ENCODE results near the gene SLC22A16.
"Not testable (repeated sequence)": the region's sequence is repeated elsewhere in the genome, so short reads cannot be mapped to it uniquely, and the experiment has no call there.

Gene SLC22A16, protein sequence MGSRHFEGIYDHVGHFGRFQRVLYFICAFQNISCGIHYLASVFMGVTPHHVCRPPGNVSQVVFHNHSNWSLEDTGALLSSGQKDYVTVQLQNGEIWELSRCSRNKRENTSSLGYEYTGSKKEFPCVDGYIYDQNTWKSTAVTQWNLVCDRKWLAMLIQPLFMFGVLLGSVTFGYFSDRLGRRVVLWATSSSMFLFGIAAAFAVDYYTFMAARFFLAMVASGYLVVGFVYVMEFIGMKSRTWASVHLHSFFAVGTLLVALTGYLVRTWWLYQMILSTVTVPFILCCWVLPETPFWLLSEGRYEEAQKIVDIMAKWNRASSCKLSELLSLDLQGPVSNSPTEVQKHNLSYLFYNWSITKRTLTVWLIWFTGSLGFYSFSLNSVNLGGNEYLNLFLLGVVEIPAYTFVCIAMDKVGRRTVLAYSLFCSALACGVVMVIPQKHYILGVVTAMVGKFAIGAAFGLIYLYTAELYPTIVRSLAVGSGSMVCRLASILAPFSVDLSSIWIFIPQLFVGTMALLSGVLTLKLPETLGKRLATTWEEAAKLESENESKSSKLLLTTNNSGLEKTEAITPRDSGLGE

DNA sequence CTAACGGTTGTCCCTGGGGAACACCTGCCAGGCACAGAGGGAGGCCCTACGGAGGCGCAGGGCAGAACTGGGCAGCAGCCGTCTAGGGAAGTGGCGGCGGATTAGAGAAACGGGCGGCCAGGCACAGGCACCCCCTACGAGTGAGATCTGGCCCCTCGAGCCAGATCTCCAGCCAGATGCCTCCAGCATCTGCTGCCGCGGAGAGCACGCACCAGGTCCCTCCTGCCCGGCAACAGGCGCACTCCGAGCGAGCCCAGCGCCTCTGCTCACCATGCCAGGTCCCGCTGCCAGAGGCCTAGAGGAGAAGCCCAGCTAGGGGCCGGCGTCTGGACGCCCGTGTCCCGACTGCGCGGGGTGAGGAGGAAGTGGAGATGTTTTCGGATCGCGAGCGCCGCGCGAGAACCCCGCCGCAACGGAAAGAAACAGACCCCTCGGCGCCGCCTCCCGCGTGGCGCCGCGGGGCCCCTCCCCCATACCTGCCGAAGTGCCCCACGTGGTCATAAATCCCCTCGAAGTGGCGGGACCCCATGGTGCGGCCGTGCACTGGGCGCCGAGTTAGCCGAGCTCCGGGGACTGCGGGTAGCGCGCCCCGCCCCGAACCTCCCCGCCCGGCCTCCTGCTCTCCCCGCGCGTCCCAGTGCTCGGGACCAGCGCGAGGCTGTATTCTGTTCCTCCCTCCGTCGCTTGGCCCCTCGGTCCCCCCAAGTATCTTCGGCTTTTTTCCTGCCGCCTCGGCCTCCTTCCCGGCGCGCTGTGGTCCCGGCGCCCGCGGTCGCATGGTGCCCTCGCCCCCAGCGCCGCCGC, at the start of gene SLC22A16:
Gene SLC22A16, minus strand, starts transcription at position 568 of the 804 bp plus-strand sequence. Its CDS starts 39 bp downstream, at position 529.
- no peak for DNase-seq (ENCODE audit: low read depth)

DNA sequence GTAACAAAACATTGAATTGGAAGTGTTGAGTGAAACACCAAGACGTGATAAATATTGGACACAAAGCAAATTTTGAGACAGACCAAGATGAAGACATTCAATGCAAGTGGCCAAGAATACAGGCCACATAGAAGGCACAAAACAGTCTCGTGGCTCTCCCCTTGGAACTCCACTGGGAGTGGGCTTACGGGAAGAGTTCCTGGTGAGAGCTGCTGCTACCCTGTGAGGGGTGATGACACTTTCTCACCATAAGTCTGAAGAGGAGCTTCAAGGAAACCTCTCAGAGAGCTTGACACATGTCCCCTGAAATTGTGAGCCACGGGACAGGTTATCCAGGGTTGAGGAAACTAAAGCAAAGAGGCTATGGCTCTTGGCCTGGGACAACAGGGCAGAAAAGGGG, 48.6 kb upstream of the SLC22A16 start:
- no peak for DNase-seq (ENCODE audit: low read depth)

DNA sequence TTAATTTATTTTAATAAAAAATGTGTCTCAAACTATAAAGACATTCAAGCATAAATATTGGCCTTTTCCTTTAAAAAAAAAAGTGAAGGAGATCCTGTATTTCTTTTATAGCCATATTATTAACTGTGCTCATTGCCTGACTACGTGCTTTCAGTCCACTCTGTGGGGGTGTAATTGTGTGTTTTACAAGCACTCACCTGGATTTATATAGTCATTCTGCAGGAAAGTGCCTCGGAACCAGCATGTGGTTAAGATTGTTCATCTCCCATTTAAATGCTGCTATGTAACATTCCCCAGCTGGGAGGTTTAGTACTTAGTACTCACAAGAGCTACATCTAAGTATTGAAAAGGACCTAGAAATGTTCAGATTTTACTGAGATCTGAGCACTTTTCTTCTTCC, 47.9 kb upstream of the SLC22A16 start:
- no peak for DNase-seq (ENCODE audit: low read depth)

DNA sequence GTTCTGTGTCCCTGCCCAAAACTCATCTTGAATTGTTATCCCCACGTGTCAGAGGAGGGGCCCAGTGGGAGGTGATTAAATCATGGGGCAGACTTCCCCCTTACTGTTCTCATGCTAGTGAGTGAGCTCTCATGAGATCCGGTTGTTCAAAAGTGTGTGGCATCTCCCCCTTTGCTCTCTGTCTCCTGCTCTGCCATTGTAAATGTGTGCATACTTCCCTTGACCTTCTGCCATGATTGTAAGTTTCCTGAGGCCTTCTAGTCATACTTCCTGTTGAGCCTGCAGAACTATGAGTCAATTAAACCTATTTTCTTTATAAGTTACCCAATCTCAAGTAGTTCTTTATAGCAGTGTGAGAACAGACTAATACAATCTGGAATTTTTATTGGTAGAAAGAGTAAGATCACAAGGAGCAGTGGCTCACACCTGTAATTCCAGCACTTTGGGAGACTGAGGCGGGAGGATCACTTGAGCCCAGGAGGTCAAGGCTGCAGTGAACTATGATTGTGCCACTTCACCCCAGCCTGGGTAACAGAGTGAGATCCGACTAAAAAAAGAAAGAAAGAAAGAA, 47.1 kb upstream of the SLC22A16 start:
- DNase-seq (ENCODE audit: low read depth) = no peak

DNA sequence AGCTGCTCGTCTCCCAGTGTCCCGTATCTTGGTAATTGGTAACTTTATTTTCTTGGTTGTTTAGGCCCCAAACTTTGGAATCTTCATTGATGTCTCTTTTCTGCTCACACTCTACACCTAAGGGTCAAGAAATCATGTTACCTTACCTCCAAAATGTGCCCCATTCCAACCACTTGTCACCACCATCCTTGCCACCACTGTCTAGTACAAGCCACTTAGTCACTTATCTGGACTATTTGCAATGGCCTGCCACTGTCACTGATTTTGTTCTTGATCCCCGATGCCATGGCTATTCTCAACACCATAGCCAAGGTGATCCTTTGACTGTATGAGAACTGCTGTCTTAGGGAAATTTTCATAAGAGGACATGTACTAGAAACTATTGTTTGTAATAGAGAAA, 46.0 kb upstream of the SLC22A16 start:
- no peak for DNase-seq (ENCODE audit: low read depth)

DNA sequence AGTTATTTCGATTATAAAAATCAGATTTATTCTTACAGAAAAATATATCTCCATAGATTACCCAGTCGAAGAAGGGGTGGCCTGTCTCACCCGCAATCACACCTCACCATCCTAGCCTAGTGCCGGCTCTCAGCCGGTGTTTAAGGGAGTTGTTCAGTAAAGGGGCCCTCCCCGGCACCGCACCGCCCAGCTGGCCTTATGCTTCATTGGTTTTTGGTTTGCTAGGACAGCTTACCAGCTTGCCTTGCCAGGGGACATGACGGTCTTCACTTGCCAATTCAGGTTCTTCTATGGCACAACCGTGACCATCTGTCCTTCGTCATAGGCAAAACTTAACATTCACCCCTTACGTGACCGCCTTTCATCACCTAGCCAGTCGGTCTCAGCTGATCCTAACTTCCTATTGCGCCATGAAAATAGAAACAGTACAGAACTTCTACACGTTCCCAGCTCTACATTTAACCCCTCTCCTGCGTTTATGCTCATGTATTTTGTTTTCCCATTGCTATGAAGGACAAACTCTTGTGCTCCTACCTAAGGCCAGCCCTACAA, 44.7 kb upstream of the SLC22A16 start:
- no peak for DNase-seq (ENCODE audit: low read depth)

DNA sequence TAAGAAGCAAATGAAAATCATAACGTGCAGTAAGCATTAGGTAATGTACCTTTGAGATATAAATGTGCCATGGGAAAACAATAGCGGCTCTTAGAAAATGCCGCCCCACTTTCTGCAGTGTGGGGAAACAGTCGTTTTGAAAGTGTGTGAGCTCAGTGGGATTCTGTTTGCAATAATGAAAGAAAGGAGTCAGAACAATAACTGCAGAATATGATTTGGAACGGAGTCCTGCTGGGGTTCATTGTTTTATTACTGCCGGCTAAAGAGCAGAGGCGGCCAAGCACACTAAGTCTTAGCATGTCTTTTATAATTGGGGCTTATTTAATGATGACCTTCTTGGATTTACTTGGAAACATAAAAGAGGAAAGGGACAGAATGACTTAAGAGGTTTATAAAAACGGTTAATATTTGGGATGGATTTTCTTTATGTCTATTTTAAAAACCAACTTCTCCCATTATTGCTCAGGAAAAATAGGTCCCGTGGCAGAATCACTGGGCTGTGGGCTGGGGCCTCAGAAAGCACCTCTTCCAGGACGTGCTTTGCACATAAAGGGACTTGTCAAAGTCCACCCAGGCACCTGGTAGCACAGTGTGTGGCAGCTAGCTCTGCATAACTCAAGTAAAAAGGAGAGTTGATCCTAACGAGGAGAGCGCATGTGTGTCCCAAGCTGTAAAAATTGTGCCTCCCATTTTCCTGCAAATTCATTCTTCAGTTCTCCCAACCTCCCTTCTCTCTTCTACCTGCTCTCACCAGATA, 44.0 kb upstream of the SLC22A16 start:
- no peak for DNase-seq (ENCODE audit: low read depth)

DNA sequence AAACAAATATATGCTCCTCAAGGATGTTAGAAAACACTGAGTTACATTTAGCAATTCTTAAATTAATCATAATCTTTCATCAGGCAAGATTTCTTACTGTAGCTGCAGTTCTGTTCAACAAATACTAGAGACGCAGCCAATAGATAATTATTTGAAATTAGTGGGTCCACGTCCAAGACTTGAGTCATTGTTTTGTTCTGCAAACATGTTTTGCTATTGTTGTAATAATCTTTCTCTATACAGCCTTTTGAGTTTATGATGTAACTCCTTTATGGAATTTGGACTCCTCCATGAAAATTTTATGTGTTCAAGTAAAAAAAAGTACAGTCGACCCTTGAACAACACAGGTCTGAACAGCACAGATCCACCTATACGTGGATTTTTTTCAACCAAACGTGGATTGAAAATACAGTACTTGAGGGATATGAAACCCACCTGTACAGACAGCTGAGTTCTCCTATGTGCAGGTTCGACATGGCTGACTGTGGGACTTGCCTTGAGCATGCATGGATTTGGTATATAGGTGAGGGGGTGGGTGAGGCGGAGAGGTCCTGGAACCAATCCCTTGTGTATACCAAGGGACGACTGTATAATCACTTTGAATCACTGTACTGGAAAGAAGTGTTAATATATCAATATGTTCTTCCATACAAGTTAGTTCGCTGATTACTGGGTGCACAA, 41.3 kb upstream of the SLC22A16 start:
- no peak for DNase-seq (ENCODE audit: low read depth)

DNA sequence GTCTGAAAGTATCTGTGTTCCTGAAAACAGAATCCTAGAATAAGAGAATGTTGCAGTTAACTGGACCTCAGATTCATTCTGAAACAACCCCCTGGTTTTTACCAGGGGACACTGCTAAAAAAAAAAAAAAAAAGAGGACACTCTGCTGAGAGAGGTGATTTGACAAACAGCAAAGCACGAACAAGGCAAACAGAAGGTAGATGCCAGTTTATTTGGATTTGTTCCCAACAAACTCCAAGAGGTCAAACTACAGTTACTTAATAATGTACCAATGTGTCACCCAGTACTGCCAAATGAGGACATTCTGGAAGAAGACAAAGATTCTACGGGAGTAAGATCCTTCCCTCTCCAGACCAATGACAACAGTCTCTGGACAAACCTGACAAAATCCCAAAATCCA, 40.6 kb upstream of the SLC22A16 start:
- DNase-seq (ENCODE audit: low read depth) = no peak

DNA sequence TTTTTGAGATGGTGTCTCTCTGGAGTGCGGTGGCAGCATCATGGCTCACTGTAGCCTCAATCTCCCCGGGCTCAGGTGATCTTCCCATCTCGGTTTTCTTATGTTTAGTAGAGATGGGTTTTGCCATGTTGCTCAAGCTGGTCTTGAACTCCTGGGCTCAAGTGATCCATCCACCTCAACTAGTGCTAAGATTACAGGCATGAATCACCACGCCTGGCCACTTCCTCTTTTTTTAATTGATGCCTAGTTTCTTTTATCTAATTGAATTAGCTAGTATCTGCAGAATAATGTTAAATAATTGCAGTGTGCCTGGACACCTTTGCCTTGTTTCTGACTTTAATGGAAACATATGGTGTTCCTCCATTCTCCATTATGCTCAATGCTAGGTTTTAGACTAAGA, 38.4 kb upstream of the SLC22A16 start:
- no peak for DNase-seq (ENCODE audit: low read depth)

DNA sequence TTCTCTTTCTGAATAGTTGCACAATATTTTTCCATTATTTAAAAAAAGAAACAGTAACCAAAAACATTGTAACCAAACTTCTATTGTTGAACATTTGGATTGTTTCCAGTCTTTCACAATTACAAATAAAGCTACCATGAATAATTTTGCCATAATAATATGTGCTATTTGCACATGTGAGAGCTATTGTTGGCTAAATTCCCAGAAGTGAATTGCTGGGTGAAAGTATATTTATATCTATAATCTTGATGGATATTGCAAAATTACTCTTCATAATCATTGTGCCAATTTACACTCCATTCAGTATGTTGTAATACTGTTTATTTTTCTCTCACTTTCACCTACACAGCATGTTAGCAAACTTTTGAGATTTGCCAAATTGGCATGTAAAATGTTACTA, 36.6 kb upstream of the SLC22A16 start:
- no peak for DNase-seq (ENCODE audit: low read depth)

DNA sequence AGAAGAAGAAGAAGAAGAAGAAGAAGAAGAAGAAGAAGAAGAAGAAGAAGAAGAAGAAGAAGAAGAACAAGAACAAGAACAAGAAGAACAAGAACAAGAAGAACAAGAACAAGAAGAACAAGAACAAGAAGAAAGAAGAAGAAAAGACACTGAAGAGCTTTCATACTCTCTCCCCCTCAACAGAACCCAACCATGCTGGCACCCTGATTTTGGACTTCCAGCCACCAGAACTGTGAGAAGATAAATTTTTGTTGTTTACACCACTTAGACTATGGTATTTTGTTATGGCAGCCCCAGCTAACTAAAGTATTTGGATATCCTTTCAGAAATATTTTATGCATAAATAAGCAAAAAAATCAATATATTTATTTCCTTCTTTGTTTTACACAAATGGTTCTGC, 36.1 kb upstream of the SLC22A16 start:
- DNase-seq (ENCODE audit: low read depth) = not testable (repeated sequence)

DNA sequence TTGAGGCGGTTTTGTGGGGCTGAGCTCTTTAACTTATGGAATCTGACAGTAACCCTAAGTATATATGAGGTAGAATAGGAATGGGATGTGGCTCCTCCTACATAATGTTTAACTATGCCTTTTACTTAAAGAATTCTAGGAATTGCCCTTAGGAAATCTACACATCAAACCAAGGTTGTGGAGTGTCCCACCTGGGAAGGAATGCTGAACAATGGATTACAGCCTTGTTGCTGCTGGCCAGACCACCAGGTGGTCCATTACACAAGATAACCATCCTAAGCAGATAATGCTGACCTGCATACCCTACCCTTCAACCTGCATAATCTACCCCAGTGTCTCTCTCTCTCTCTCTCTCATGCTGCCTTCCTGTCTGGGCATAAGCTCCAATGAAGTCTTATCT, 35.0 kb upstream of the SLC22A16 start:
- no peak for DNase-seq (ENCODE audit: low read depth)

DNA sequence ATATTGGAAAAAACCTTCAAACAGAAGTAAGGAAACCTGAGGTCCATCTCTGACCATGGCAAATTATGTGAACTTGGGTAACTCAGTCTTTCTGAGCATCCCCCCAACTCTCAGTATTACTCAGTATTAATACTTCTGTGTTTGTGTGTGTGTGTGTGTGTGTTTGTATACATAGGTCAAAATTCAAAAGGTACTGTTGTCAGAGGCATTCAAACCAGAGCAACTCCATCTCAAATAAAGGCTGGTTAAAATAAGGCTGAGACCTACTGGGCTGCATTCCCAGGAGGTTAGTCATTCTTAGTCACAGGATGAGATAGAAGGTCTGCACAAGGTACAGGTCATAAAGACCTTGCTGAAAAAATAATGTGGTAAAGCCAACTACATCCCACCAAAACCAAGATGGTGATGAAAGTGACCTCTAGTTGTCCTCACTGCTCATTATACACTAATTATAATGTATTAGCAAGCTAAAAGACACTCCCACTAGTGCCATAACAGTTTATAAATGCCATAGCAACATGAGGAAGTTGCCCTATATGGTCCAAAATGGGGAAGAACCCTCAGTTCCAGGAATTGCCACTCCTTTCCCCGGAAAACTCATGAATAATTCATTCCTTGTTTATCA, 33.3 kb upstream of the SLC22A16 start:
- DNase-seq (ENCODE audit: low read depth) = no peak

DNA sequence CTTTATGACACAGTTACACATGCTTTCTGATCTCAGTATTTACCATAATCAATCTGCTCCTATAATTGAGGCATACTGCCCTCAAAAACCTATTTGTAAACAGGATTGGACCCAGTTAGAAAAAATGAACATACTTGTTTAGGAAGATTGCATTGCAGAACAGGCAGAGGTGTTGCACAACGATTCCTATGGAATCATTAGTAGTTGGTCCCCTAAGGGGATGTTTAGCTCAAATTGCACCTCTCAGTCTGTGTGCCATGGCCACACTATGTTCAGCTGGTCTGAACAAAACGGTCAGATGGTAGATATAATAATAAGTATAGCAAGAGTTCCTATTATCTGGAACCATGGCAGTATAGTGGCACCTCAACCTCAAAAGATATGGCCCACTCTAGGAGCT, 28.5 kb upstream of the SLC22A16 start:
- not testable (repeated sequence) for DNase-seq (ENCODE audit: low read depth)

DNA sequence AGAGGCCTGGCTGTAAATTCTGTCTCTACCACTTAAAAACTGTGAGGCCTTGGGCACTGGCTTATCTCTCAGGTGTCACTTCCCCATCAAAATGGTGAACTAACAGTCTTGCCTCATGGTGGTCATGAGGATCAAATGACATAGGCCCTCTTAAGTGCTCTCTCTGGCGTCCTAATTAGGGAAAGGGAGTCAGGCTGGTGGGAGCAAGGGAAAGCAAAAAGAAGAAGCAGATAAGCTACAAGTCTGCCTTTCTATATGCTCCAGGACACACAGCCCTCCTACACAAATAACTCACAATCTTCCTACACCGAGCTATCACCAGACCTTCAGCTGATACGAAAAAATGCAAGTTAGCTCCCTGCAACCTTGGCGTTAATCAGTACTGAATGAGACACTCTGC, 19.5 kb upstream of the SLC22A16 start:
- DNase-seq (ENCODE audit: low read depth) = no peak

DNA sequence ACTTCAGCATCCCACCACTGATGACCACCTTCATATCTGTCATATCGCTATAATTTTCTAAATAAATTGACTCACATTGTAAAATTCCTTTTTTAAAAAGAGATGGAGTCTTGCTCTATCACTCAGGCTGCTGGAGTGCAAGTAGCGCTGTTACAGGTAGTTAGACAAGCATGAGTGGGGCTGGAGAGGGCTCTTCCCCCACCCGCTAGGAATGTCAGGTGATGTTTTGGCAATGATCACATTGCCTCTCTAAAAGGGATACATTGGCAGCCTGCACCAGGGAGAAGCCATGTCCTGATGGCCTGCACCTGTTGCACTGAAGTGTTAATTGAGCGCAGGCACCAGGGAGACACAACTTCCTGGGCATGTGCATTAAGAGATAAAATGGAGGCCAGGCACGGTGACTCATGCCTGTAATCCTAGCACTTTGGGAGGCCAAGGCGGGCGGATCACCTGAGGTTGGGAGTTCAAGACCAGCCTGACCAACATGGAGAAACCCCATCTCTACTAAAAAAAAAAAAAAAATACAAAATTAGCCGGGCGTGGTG, 16.9 kb upstream of the SLC22A16 start:
- no peak for DNase-seq (ENCODE audit: low read depth)

DNA sequence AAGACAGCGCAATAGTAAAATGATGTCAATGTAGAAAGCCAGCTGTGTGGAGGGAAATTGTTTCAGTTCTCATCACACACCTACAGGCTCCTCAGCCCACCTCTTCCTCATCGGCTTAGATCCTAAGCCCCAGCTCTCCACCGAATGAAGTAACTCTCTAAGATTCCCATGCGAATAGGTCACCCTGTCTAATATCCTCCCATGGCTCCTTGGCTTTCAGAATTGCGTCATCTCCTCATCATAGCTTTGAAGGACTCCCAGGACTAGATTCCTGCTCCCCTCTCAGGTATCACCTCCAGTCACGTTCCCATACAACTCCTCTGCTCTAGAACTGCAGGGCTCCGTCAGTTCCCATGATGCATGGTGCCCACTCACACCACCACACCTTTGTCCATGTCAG, 16.2 kb upstream of the SLC22A16 start:
- DNase-seq (ENCODE audit: low read depth) = no peak

DNA sequence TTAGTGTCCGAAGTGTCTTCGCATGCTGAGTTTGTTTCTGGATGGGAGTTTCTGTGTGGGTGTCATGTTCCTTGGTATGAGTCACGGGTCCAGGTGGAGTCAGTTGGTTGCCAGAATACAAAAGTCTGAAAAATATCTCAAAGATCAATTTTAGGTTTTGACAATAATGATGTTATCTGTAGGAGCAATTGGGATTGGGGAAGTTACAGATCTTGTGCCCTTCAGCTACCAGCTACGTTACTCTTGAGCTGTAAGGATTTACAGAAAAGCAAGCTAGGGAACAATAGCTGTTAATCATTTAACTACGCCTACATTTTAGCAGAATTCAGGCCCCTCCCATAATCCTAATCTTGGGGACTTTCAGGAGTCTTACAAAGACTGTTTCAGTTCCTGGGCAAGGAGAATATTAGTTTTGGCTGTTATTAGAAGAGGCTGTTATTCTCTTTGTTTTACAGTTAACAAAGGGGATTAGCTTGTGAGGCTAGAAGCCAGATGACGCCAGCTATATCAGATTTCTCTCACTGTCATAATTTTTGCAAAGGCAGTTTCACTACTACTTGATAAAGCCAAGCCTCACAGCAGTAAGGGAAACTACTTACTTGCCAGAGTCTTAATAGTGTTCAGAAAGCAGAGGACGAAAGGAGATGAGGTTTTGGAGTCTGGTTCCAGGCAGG, 15.4 kb upstream of the SLC22A16 start:
- no peak for DNase-seq (ENCODE audit: low read depth)

DNA sequence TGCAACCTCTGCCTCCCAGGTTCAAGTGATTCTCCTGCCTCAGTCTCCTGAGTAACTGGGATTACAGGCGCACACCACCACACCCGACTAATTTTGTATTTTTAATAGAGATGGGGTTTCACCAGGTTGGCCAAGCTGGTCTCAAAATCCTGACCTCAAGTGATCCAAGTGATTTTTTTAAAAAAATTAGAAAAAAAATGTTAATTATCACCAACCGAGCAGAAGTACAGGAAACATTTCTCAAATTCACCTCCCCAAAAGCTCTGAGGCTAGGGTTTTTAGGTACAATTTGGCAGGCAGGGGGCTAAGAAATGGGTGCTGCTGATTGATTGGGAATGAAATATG, 14.9 kb upstream of the SLC22A16 start:
- DNase-seq (ENCODE audit: low read depth) = no peak
